NCI-H1105 treated with DMSO at 0.1 percent for 48 hours (cell line): ENCODE data around the gene GUCA1A.

Experiments used
- DNase-seq: peaks from one replicate; lab custom pipeline; 2025; lab: John Stamatoyannopoulos, UW

Gene GUCA1A

GRCh38 chr6:42173101-42173500, at the start of gene GUCA1A:
Gene GUCA1A, plus strand, starts transcription at chr6:42173364. Its CDS starts 250 bp downstream, at chr6:42173614.
- no peak for DNase-seq

- DNase-seq: no peak
Measured at GRCh38 chr6:42123379-42124103, 49.6 kb upstream of the GUCA1A start.

- DNase-seq: no peak
Measured at GRCh38 chr6:42124223-42124836, 48.8 kb upstream of the GUCA1A start.

- DNase-seq: no peak
Measured at GRCh38 chr6:42125231-42125630, 47.9 kb upstream of the GUCA1A start.

DNA sequence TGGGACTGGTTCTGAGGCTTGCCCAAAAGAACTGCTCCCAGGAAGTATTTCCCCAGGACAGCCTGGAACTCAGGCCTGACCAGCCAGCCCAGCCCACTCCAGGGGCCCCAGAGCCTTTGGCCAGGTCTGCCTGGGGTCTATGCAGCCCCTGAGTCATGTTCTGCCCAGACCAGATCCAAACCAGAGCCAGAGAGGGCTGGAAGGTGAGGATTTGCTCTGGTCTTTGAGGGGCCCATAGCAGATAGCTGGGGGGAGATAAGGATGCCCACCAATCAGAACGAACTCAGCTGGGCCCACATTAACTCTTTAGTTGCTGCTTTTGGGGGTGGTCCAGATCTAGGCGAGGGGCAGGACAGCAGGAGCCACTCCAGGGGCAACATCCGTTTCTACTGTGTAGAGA, 47.5 kb upstream of the GUCA1A start:
- no peak for DNase-seq

- DNase-seq: no peak
Measured at GRCh38 chr6:42128460-42129359, 44.5 kb upstream of the GUCA1A start.

DNA sequence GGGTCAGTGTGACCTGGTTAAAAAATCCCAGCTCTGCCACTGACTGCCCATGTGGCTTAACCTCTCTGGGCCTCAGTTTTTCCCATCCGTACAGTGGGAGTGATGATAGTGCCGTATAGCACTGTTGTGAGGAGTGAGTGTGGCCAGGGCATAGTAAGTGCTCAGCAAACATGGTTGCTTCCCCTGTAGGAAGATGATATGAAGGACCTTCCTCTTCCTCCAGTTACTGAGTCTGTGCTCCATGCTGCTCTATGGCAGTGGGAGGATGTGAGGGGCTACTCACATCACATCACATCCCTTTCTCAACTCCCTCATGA, 43.8 kb upstream of the GUCA1A start:
- DNase-seq: no peak

GRCh38 chr6:42131531-42131930, 41.6 kb upstream of the GUCA1A start:
- DNase-seq: no peak

GRCh38 chr6:42133926-42134325, 39.2 kb upstream of the GUCA1A start:
- DNase-seq: no peak

GRCh38 chr6:42135161-42135560, 38.0 kb upstream of the GUCA1A start:
- DNase-seq: no peak

- DNase-seq: no peak
Measured at GRCh38 chr6:42135722-42136121, 37.4 kb upstream of the GUCA1A start.

DNA sequence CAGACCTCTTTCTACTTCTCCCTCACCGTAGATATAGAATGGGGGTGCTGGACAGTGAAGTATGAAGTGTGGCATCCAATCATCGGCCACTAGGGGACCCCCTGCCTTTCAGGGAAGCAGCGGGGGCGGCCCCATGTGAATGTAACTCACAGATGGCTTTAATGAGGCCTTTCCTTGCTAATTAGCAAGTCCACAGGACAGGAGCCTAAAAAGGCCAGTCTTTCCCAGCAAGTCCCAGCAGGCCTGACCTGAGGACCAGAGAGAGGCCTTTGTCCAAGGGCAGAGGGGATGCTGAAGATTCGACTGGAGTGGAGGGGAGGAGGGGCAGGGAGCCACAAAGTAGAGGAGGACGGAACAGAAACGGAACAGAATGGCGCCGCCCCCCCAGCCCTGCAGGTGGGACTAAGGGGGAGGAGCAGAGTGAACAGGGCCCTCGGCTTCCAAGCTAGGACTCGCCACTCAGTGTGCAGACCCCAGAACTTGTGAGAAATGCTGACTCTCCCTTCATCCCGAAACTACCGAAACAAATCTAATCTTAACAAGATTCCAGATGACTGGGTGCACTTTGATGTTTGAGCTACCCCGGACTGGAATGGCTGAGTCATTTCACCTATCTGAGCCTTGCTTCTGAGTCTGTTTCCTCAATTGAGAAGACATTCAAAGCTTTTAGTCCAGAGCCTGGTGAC, 36.5 kb upstream of the GUCA1A start:
- no peak for DNase-seq

- DNase-seq: no peak
Measured at GRCh38 chr6:42137194-42137753, 35.9 kb upstream of the GUCA1A start.

DNA sequence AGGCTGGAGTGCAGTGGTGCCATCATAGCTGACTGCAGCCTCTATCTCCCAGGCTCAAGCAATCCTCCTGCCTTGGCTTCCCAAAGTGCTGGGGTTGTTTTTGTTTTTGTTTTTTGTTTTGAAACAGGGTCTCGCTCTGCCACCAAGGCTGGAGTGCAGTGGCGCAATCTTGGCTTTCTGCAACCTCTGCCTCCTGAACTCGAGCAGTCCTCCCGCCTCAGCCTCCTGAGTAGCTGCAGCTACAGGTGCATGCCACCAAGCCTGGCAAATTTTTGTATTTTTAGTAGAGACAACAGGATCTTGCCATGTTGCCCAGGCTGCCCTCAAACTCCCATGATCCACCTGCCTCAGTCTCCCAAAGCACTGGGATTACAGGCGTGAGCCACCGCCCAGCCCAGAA, 35.0 kb upstream of the GUCA1A start:
- no peak for DNase-seq

- no peak for DNase-seq
Measured at GRCh38 chr6:42138630-42139619, 34.2 kb upstream of the GUCA1A start.

GRCh38 chr6:42140032-42140431, 33.1 kb upstream of the GUCA1A start:
- no peak for DNase-seq

DNA sequence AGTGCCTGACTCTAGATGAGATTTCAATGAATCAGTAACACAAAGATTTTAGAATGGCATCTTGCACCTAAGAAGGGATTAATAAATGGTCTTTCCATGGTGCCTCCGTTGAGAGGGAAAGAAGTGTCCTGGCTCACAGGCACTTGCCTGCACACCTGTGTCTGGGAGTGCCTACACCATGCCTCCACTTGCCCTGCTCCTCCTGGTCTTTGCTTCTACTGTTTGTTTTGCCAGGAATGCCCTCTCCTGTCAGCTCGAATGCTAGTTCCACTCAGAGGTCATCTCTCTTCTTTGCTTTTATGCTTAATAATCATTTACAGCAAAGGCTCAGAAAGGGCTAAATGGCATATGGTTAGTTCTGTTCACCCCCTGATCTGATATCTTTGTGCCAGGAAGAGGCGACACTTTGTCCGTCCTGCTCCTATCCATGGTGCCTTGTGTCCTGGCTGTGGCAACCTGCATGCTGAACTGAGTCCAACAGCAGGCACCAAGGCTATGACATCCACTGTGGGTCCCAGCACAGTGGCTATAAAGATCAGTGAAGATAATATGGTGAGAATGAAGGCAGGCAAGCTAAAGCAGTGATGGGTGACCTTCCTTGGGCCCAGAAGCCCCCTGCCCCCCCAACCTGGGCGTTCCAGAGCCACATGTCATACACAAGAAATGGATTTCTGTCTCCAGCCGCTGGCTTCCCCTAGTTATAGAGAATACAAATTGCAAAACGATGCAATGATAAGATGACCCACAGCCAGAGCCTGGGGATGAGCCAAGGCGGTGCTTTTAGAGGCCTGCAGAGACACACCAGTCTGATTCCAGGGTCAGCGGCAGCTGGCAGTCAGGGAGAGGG, 32.2 kb upstream of the GUCA1A start:
- DNase-seq: peak; percentile 11

GRCh38 chr6:42141603-42142117, 31.5 kb upstream of the GUCA1A start:
- peak; percentile 31 for DNase-seq

- DNase-seq: peak; percentile 40
Measured at GRCh38 chr6:42142118-42142835, 30.9 kb upstream of the GUCA1A start, which contains the start of gene C6orf132. Gene C6orf132, minus strand, starts transcription at chr6:42142620. Its CDS starts 176 bp downstream, at chr6:42142444.
